ENCODE results near the gene LRRC7.

DNA sequence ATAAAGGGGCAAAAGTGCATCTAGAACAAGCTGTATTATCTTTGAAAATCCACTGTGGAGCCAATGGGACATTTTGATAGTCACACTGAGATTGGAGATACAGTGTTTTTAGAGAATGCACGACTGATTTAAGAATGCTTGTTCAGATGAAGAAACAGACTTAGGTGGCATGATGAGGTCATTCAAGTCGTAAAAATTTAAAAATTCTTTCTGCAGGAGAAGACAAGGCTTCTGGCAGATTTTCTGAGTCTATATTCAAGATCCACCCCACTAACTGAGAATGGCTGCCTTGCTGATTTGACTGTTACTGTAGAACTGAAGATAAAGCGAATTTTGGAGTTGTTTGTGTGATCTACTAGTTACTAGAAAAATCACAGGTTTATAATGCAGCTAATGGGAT lies 310.6 kb downstream of the LRRC7 start:
- TF ChIP-seq, protein P1, sequence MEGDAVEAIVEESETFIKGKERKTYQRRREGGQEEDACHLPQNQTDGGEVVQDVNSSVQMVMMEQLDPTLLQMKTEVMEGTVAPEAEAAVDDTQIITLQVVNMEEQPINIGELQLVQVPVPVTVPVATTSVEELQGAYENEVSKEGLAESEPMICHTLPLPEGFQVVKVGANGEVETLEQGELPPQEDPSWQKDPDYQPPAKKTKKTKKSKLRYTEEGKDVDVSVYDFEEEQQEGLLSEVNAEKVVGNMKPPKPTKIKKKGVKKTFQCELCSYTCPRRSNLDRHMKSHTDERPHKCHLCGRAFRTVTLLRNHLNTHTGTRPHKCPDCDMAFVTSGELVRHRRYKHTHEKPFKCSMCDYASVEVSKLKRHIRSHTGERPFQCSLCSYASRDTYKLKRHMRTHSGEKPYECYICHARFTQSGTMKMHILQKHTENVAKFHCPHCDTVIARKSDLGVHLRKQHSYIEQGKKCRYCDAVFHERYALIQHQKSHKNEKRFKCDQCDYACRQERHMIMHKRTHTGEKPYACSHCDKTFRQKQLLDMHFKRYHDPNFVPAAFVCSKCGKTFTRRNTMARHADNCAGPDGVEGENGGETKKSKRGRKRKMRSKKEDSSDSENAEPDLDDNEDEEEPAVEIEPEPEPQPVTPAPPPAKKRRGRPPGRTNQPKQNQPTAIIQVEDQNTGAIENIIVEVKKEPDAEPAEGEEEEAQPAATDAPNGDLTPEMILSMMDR (conservative IDR thresholded peaks at IDR 0.05): no peak
- TF ChIP-seq ZFX (IDR thresholded peaks at IDR 0.05): no peak

Measured in C4-2B (cell line).